Neural progenitor cell (in vitro differentiated cells): ENCODE results near the gene C9orf78.

Experiments used
- EZH2 ChIP-seq: fragments of 200-600 bp; sonication (generic); IDR thresholded peaks from 2 replicates; pipeline ENCODE4 v1.6.1; 2017; ENCODE audit warnings: antibody characterized with exemption, mild to moderate bottlenecking, moderate library complexity
- EZH2phosphoT487 ChIP-seq: fragments of 200-600 bp; sonication (generic); IDR thresholded peaks from 2 replicates; pipeline ENCODE4 v1.6.1; 2017; ENCODE audit warnings: antibody characterized with exemption
- TF ChIP-seq, protein P1 (sequence below): fragments of 200-600 bp; sonication (generic); IDR thresholded peaks from 2 replicates; pipeline ENCODE4 v1.5.1; 2017; ENCODE audit warnings: antibody characterized with exemption, mild to moderate bottlenecking

DNA sequence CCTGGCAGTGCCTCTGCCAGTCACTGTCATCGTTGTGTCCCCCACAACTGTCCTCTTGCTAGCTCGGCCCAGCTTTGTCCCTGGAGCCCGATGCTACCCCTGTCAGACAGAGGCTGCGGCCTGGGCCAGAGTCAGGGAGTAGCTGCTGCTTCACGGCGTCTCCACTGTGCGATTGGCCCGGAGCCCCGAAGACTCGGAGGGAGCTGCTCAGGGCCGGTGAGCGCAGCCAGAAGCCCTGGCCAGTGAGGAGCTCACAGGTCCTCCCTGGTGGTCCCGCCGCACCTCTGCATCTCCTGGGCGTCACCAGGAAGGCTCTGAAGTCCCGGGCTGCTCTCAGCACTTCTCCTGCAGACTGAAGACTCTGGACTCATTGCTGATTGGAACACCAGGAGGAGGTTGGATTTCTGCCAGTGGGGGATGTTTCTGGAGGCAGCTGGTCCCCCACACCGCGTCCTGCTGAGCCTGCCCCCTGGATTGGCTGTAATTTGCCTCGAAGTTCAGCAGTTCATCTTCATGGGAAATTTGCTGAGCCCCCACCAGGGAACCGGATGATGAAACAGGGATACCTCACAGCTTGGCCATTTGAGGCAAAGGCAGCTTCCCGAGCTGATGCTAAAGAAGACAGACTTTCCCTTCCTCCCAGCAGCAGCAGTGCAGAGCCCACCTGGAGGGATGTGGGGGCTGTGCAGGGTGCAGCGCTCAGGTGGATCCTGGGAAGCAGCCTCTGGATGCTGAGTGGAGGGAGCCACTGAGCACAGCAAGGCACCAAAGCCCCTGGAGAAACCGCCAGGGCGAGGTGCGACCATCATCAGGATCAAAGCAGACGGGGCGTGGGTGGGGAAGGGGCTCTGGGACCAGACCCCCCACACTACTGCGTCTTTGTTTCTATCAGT is 45.8 kb upstream of the C9orf78 start:
- TF ChIP-seq, protein P1, sequence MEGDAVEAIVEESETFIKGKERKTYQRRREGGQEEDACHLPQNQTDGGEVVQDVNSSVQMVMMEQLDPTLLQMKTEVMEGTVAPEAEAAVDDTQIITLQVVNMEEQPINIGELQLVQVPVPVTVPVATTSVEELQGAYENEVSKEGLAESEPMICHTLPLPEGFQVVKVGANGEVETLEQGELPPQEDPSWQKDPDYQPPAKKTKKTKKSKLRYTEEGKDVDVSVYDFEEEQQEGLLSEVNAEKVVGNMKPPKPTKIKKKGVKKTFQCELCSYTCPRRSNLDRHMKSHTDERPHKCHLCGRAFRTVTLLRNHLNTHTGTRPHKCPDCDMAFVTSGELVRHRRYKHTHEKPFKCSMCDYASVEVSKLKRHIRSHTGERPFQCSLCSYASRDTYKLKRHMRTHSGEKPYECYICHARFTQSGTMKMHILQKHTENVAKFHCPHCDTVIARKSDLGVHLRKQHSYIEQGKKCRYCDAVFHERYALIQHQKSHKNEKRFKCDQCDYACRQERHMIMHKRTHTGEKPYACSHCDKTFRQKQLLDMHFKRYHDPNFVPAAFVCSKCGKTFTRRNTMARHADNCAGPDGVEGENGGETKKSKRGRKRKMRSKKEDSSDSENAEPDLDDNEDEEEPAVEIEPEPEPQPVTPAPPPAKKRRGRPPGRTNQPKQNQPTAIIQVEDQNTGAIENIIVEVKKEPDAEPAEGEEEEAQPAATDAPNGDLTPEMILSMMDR: no peak
- no peak for TF ChIP-seq EZH2
- no peak for TF ChIP-seq EZH2phosphoT487
